ENCODE results near the gene TAF12.
"Not testable (repeated sequence)": the region's sequence is repeated elsewhere in the genome, so short reads cannot be mapped to it uniquely, and the experiment has no call there.

TAF12 gene

DNA sequence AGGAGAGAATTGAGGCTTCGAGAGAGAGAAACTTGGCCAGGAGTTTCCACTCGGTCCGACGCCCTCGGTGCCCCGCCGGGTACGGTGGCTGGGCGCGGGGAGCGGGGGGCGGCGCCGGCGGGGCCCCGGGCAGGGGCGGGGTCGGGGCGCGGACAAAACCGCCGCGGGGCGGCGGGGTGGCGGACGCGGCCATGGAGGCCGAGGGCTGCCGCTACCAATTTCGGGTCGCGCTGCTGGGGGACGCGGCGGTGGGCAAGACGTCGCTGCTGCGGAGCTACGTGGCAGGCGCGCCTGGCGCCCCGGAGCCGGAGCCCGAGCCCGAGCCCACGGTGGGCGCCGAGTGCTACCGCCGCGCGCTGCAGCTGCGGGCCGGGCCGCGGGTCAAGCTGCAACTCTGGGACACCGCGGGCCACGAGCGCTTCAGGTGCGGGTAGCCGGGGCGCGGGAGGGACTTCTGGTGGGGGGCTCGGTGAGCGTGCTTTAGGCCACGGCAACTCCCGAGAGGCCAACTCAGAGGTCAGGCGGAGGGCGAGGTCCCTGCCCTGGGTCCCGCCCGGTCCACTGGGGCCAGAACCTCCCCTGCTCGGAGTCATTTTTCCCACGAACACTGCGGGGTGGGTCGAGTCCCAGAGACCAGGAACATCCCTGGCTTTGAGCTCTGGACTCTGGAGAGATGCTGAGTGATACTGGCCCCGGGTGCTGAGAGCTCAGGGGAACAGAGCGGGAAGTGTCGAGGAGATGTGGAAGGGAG is 50.4 kb downstream of the TAF12 start:
- Histone ChIP-seq H3K27ac (replicated peaks) (no peak overlapping the region), H3K4me3 (replicated peaks; ENCODE audit: insufficient read depth, low read length) (peak overlapping the region; percentile 42), H3K27me3 (ENCODE audit: insufficient read depth, poor library complexity, severe bottlenecking) (no peaks in the 10 kb centered on the region)
- DNase-seq (ENCODE audit: low read depth in 1 of 2, low spot score in 1 of 2) = no peak
- TF ChIP-seq GABPA (IDR thresholded peaks at IDR 0.05; ENCODE audit: low read depth) = no peak
- TF ChIP-seq, protein P1, sequence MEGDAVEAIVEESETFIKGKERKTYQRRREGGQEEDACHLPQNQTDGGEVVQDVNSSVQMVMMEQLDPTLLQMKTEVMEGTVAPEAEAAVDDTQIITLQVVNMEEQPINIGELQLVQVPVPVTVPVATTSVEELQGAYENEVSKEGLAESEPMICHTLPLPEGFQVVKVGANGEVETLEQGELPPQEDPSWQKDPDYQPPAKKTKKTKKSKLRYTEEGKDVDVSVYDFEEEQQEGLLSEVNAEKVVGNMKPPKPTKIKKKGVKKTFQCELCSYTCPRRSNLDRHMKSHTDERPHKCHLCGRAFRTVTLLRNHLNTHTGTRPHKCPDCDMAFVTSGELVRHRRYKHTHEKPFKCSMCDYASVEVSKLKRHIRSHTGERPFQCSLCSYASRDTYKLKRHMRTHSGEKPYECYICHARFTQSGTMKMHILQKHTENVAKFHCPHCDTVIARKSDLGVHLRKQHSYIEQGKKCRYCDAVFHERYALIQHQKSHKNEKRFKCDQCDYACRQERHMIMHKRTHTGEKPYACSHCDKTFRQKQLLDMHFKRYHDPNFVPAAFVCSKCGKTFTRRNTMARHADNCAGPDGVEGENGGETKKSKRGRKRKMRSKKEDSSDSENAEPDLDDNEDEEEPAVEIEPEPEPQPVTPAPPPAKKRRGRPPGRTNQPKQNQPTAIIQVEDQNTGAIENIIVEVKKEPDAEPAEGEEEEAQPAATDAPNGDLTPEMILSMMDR (IDR thresholded peaks at IDR 0.05; ENCODE audit: insufficient read depth, low read length) = no peak
- TF ChIP-seq, protein P2, sequence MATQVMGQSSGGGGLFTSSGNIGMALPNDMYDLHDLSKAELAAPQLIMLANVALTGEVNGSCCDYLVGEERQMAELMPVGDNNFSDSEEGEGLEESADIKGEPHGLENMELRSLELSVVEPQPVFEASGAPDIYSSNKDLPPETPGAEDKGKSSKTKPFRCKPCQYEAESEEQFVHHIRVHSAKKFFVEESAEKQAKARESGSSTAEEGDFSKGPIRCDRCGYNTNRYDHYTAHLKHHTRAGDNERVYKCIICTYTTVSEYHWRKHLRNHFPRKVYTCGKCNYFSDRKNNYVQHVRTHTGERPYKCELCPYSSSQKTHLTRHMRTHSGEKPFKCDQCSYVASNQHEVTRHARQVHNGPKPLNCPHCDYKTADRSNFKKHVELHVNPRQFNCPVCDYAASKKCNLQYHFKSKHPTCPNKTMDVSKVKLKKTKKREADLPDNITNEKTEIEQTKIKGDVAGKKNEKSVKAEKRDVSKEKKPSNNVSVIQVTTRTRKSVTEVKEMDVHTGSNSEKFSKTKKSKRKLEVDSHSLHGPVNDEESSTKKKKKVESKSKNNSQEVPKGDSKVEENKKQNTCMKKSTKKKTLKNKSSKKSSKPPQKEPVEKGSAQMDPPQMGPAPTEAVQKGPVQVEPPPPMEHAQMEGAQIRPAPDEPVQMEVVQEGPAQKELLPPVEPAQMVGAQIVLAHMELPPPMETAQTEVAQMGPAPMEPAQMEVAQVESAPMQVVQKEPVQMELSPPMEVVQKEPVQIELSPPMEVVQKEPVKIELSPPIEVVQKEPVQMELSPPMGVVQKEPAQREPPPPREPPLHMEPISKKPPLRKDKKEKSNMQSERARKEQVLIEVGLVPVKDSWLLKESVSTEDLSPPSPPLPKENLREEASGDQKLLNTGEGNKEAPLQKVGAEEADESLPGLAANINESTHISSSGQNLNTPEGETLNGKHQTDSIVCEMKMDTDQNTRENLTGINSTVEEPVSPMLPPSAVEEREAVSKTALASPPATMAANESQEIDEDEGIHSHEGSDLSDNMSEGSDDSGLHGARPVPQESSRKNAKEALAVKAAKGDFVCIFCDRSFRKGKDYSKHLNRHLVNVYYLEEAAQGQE (IDR thresholded peaks at IDR 0.05; ENCODE audit: insufficient replicate concordance, low read depth) = no peak
- TF ChIP-seq SPI1 (IDR thresholded peaks at IDR 0.05; ENCODE audit: borderline replicate concordance, low read depth) = no peak
- TF ChIP-seq POLR2AphosphoS5 (IDR thresholded peaks at IDR 0.05; ENCODE audit: low read depth) = no peak

DNA sequence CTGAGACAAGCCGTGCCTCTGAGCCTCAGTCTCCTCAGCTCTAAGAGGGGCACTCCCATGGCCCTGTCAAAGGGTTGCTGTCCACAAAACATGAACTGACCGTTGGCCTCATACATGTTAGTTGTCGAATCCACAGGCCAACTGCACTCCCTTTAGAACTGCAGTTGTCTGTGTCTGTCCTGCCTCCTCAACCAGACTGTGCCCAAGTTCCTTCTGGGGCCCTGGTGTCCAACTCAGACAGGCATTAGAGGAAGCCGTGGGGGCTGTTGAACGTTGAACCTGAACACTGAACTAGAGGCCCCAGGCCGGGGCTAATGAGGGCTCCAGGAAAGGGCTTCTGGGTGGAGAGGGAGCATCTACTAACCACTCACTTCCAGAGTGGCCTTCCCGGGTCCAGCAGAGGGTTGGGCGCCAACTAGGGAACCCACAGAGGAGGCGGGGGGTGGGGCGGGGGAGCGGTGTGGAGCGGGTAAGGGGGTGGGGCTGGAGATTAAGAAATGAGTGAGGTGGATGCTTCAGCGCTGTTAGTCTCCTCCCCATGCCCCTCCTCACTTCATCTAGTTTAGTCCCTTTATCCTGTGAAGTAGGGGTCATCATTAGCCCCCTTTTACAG is 51.1 kb downstream of the TAF12 start, which contains the start of gene RAB42:
Gene RAB42 (plus strand): TSS at position 558 of the 613 bp plus-strand sequence. CDS start 247 bp downstream, outside the sequence.
- Histone ChIP-seq H3K27ac (replicated peaks) (peak within 1 kb of the TSS; percentile 49), H3K27me3 (ENCODE audit: insufficient read depth, poor library complexity, severe bottlenecking) (no peaks in the 10 kb centered on the region), H3K4me3 (replicated peaks; ENCODE audit: insufficient read depth, low read length) (peak within 1 kb of the TSS; percentile 42)
- TF ChIP-seq GABPA (IDR thresholded peaks at IDR 0.05; ENCODE audit: low read depth) (no peak), SPI1 (IDR thresholded peaks at IDR 0.05; ENCODE audit: borderline replicate concordance, low read depth) (peak; percentile 9; the same call in 1 of the 2 replicates), POLR2AphosphoS5 (IDR thresholded peaks at IDR 0.05; ENCODE audit: low read depth) (no peak)
- TF ChIP-seq, protein P1 (IDR thresholded peaks at IDR 0.05; ENCODE audit: insufficient read depth, low read length) = no peak
- peak; percentile 63 to 64 for DNase-seq (ENCODE audit: low read depth in 1 of 2, low spot score in 1 of 2)

DNA sequence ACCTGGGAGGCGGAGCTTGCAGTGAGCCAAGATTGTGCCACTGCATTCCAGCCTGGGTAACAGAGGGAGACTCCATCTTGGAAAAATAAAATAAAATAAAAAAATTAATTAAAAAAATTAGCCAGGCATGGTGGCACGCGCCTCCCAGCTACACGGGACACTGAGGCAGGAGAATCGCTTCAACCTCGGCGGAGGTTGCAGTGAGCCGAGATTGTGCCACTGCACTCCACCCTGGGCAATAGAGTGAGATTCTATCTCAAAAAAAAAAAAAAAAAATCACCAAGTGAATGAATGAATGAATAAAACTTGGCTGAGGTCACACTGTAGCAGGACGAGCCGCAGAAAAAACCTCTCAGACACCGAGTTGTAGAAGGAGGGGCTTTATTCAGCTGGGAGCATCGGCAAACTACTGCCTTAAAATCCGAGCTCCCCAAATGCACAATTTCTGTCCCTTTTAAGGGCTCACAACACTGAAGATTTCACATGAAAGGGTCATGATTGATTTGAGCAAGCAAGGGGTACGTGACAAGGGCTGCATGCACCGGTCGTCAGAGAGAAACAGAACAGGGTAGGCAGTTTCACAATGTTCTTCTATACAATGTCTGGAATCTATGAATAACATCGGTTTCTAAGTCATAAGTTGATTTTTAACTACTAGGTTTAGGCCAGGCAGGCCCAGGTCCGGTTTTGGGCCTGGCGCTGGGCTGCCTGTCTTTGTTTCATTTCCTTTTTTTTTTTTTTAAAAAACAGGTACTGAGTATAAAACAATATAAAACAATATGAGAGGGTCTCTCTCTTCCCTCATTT is 56.1 kb downstream of the TAF12 start:
- not testable (repeated sequence) for H3K4me3 ChIP-seq (replicated peaks; ENCODE audit: insufficient read depth, low read length); H3K27me3 ChIP-seq (ENCODE audit: insufficient read depth, poor library complexity, severe bottlenecking); H3K27ac ChIP-seq (replicated peaks); DNase-seq (ENCODE audit: low read depth in 1 of 2, low spot score in 1 of 2)

DNA sequence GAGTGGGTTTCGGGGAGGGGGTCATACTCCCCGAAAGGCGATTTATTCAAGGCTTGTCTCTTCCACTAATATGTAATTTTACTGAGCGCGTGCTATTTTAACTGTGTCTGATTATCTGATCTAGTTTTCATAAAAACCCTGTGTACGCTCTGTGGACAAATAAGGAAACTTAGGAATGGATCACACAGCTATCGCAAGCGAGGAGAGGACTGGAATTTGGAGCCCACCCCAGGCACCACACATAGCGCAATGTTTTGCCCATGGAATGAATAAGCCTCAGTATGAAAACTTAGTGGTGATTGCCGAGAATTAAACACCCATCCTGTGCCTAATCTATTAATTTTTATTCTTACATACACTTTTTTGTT is 60.6 kb downstream of the TAF12 start:
- H3K27ac ChIP-seq (replicated peaks) = peak overlapping the region; percentile 87
- DNase-seq (ENCODE audit: low read depth in 1 of 2, low spot score in 1 of 2) = no peak
- H3K27me3 ChIP-seq (ENCODE audit: insufficient read depth, poor library complexity, severe bottlenecking) = no peaks in the 10 kb centered on the region
- TF ChIP-seq POLR2AphosphoS5 (IDR thresholded peaks at IDR 0.05; ENCODE audit: low read depth) (no peak), SPI1 (IDR thresholded peaks at IDR 0.05; ENCODE audit: borderline replicate concordance, low read depth) (no peak), GABPA (IDR thresholded peaks at IDR 0.05; ENCODE audit: low read depth) (no peak)
- TF ChIP-seq, protein P1 (IDR thresholded peaks at IDR 0.05; ENCODE audit: insufficient read depth, low read length) = no peak
- TF ChIP-seq, protein P2 (IDR thresholded peaks at IDR 0.05; ENCODE audit: insufficient replicate concordance, low read depth) = no peak
- H3K4me3 ChIP-seq (replicated peaks; ENCODE audit: insufficient read depth, low read length) = peak overlapping the region; percentile 67
